NCI-H2196 treated with DMSO at 0.1 percent for 48 hours (cell line): ENCODE results near the gene TYK2.
A peak's percentile ranks its signal among the peaks of the same experiment; 100 is the strongest.
"Not testable (repeated sequence)": the region's sequence is repeated elsewhere in the genome, so short reads cannot be mapped to it uniquely, and the experiment has no call there.

Experiments used
- DNase-seq: peaks from one replicate; lab custom pipeline; 2025; ENCODE audit not compliant: unreplicated experiment; lab: John Stamatoyannopoulos, UW

Gene TYK2

DNA sequence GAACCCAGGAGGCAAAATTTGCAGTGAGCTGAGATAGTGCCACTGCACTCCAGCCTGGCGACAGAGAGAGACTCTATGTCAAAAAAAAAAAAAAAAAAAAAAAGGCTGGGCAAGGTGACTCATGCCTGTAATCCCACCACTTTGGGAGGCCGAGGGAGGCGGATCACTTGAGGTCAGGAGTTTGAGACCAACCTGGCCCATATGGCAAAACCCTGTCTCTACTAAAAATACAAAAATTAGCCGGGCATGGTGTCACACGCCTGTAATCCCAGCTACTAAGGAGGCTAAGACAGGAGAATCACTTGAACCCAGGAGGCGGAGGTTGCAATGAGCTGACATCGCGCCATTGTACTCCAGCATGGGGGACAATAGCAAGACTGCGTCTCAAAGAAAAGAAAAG lies 43.6 kb downstream of the TYK2 start:
- not testable (repeated sequence) for DNase-seq

DNA sequence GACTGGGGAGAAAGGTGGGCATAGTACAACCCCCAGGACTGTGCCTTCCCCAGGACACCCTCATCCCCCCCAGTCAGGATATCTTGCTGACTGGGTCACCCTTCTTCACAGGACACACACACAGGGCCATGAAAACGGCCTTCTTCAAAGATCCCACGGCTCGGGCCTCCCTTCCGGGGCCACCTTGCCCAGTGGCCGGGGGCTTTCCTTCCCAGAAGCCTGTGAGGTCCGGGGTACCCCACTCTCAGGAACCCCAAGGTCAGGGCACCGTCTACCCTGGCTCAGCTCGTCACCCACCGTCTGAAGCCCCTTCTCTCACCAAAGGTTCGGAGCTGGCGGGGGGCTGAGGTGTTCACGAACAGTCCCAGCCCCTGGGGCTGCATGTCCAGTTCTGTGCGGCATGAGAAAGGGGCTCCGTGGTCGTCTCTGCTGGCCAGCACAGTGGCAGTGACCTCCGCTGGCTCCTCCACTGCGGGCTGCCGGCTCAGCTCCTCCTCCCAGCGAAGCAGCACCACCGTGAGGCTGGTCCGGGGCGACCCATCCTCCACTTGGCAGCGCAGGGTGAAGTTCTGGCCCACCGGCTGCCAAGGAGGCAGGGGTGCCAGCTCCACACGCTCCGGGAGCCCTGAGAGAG lies 44.9 kb downstream of the TYK2 start:
- DNase-seq, result no peak

DNA sequence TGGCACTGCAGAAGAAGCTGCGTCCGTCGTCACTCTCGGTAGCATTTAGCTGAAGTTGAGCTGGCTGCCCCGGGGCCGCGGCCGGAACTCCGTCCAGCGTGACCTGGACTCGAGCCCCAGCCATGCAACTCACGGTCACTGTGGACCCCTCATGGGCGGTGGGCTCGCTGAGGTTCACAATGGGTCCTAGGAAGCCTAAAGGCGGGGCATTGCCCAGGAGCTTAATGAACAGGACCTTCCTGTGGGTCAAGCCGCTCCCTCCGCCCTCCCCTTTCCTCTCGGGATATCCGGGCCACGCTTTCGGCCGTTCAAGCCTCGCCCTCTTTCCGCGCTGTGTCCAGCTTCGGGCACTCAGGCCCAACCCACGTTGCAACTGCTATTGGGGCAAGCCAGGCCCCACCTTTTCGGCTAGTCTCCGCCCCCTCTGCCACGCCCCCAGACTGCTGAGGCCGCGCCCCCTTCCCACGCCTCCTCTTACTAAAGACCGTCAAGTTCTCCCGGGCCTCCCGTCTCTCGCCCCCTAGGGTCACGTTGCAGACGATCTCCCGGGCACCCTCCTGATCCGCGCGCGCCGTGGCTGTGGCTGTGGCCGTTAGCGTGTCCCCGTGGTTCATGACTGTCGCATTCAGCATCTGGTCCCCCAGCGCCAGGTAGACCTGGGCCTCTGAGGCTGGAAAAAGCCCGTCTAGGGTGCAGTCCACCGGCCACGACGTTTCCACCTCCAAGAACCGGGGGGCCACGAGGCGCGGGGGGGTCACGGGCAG lies 45.6 kb downstream of the TYK2 start:
- peak; percentile 85 for DNase-seq

DNA sequence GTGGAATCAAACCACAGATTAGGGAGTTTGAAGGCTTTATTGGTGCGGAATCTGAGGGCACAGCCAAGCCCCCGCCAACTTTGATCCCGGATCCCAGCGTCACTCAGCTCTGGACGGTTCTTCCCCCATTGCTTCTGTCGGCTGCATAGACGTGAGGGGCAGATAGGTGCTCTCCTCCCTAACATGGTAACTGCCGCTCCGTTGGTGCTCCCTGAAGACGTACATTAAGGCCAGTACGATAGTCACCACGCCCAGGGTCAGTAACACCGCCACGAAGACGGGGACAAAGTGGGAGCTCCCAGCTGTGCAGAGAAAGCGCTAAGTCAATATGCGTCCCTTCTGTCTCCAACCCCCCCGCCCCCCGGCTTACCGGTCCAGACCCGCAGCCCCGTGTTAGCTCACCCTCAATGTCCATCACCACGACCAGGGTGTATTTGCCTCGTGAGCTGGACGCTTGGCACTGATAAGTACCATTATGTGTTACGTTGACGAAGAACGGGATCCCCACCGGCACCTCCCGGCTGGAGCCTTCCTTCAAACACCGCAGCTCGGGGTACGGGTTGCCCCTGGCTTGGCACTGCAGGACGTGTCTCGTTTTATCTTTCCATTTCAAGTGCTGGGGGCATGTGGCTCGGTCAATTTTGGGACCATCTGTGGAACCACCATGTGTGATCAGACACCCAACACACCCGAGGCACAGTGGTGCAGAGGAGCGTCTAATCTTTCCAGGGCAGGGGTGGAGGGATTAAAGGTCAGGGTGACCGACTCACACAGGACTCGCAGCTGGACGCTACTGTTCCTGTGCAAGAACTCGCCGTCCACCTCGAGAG lies 46.4 kb downstream of the TYK2 start:
- no peak for DNase-seq

DNA sequence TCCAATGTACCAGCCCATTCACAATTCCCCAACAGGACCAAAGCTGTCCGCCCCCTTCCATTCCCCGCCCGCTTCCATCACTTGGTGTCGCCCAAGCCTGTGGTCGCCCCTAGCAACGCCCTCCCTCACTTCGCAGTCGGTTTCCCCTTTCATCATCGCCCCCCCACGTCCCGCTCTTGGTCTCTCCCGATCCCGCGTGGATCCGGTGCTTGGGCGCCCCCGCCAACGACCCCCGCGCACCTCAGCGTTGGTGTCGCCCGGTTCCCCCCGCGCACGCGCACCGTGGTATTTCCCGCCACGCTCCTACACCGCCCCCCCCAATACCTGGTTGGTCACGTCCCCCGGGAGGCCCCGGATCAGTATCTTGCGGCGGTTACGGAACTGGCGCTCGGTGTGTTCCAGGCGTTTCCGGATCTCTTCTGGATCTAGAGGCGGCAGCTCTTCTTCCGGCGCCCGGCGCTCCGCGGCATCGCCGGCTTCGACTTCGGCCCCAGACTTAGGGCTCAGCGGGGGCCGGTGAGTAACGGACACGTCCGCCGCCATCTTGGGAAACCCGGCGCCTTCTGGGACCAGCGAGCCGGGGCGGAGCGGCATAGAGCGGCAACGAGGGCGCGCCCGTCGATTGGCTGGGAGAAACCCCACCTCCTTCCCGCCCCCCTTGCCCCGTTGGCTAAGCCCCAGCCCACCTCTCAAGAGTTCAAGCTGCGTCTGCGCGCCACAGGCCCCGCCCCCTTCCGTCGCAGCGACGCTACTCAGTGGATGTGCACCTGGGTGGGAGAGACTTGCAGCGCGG lies 47.2 kb downstream of the TYK2 start, which contains the start of gene RAVER1:
RAVER1 (minus strand) TSS at position 565 of the 793 bp plus-strand sequence; CDS start at position 543, 22 bp downstream.
- DNase-seq, result peak; percentile 91

DNA sequence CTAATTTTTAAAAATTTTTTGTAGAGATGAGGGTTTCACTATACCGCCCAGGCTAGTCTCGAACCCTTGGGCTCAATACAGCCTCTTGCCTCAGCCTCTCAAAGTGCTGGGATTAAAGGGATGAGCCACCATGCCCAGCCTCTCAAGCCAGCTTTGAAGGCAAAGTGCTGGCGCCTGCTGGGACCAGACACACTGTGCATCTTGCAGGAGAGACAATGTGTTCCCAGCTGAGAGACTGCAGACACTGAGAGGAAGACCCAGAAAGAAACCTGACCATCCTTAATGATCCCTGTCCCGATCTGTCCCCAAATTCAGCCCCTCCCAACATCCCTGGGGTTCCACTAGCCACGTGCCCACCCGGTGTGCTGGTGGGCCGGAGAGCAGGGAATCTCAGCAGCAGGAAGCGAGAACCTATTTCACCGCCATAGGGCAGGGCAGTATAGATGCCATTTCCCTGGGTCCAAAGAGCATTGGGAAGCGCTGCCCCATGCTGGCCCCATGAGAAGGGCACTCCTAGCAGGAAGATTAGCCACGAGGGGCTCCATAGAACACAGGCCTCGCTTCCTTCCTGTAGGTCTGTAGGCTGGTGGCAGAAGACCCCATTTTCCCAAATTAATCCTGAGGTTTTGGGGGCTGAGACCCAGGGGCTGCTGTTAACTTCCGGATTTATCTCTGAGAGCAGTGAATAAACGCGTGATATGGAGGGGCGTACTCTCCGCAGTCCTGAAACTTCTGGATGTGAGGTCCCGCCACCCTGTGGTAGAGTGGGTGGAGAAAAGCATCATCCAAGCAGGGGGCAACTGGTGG lies 48.0 kb downstream of the TYK2 start:
- DNase-seq, result no peak

DNA sequence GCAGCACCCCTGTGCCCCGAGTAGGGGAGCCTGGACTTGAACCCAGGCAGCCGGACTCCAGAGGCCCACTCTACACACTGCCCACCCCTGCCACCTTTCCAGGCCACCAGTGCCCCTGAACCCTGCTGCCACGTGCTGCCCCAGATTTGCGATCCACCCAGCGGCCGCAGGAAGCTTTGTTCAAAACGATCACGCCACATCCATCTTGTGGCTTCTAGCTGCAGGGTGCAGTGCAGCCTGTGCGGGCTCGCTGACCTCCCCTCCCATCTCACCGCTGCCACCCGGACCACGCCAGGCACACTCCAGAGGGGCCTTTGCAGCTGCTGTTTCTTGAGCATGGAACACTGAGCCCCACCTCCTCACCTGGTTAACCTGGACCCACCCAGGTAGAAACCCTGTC lies 50.8 kb downstream of the TYK2 start:
- no peak for DNase-seq

DNA sequence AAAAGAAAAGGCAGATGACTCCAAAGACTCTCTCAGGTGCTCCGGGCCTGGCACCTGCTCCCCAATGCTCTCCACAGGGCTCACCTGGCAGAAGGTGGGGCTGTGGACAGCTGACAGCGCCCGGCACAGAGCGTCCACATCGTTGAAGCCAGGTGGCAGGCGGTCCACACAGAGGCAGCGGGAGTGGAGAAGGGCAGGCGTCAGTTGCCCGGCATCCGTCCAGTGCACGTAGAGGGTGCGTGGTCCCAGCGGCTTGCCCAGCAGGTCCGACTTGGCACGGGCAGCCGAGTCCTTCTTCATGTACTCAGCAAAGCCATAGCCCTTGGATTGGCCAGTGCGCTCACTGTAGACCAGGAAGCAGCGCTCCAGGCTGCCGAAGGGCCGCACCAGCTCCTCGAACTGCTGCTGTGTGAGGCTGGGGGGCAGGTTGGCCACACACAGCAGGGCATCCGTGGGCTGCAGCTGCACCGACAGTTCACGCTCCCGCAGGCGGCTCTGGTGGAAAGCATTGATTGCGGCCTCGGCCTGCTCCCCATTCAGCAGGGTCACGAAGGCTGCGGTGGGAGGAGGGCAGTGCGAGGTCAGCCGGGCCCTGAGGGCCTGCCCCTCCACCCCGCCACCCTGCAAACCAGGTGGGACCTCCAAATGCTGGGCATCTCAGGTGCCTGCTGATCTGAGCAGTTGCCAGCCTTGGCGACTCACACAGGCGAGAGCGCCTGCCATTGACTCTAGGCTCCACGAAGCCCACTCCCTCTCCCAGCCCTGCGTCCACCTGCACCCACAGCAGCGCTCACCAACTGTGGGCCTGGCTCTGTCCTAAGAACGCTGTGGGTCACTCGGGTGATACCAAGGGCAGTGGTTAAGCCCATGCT lies 51.6 kb downstream of the TYK2 start:
- DNase-seq, result no peak

DNA sequence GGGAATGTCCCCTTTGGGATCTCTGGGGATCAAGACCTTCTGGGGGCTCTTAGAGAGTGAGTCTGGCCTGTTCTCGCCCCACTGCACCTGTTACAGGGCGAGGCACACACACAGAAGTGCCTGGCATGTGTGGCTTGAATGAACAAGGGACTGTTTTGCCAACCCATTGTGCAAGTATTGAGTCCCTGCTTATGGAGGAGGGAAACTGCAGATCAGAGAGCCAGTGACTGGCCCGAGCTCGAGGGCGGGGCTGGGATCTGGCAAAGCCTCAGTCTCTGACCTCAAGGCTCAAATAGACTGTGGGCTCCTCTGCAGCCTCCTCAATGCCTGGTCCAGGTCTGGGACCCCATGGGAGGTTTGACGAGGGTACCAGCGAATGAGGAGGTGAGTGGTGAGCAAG lies 52.6 kb downstream of the TYK2 start:
- DNase-seq, result no peak

DNA sequence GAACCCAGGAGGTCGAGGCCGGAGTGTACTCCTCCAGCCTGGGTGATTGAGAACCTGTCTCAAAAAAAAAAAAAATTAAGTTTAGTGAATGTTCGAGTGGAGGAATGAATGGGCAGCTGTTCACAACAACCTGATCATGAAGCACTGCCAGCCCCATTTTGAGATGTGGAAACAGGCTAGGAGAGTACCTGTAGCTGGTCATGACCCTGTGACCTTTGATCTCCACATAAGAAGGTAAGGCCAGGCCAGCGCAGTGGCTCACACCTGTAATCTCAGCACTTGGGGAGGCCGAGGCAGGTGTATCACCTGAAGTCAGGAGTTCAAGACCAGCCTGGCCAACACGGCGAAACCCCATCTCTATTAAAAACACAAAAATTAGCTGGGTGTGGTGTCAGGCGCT lies 54.6 kb downstream of the TYK2 start:
- no peak for DNase-seq

DNA sequence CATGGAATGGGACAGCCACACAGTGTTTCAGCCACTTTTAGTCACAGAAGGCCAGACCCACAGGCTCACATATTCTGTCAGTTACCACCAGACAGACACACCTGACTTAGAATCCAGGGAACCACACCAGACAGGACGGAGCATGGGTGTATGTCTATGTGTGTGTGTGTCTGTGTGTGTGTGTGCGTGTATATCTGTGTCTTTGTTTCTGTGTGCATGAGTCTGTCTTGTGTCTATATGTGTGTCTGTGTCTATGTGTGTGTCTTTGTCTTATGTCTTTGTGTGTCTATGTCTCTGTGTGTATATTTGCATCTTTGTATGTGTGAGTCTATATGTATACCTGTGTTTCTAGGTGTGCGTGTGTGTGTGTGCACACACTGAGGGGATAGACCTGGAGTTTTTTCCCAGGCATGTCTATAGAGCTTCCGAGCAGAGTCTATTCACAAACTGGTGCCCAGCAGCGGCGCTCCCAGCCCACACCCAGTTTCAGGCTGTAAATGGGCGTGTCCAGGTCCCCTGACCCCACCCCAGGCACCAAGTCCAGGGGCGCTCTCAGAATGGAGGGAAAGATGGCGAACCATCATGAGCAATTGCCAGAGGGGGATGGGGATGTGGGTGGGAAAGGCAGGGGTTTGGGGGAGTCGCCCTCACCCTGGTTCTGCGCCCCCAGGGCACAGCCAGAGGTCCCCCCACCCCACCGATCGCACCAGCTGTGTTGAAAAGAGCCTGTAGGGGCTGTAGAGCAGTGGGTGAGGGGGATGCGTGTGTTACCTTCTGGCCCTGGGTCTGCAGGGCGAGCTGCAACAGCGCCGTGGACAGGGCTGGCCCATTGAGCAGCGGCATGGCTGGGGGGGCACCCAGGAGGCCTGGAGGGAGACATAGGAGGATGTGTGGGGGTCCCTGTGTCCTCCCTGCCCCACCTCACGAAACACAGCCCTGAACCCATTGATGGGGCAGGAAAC lies 58.2 kb downstream of the TYK2 start:
- no peak for DNase-seq

DNA sequence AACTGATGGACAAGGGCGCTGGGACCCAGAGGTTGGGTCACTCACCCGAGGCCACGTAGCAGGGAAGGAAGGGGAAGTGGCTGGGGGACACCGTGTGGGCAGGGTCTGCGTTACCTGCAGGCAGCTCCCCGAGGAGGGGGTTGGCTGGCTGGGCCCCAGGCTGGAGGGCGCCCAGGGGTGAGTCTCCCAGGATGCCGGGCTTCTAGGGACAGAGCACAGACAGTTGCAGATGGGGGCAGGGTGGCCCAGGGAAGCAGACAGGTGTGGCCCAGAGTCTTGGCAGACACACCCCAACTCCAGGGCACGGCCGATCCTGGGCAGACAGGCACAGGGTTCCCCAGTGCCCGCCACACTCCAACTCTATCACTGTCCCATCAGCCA lies 59.0 kb downstream of the TYK2 start:
- no peak for DNase-seq

DNA sequence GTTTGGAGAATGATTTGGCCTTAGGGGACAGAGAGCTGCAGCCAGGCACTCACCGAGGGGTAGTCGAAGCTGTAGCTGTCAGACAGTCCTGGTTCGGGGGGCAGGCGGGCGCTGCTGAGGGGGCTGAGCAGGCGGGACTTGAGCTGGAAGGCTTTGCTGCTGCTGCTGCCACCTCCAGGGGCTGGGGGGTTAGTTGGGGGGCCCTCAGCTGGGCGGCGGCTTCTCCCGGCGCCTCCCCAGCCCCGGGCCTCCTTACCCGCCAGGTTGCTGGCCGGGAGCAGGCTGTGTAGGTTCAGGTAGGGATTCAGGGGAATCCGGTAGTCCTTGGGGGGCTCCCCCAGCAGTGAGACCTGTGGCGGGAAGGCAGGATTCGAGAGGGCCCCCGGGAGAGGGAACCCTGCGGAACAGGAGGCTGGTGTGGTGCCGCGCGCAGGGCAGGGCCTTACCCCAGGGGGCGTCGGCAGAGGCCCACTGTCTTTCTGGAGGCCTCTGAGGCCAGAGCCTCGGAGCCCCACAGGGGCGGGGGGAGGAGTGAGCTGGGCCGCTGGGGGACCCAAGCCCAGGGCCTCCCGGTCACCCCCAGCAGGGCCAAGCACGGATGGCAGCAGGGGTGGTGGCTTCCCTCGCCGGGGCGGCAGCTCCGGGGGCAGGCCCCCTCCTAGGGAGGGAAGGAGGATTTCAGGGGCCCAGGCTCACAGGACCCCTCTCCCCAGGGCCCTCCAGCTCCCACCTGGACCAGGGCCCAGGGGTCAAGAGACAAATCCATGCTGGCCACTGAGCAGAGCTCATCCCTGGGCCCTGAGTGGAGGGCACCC lies 59.6 kb downstream of the TYK2 start:
- no peak for DNase-seq

DNA sequence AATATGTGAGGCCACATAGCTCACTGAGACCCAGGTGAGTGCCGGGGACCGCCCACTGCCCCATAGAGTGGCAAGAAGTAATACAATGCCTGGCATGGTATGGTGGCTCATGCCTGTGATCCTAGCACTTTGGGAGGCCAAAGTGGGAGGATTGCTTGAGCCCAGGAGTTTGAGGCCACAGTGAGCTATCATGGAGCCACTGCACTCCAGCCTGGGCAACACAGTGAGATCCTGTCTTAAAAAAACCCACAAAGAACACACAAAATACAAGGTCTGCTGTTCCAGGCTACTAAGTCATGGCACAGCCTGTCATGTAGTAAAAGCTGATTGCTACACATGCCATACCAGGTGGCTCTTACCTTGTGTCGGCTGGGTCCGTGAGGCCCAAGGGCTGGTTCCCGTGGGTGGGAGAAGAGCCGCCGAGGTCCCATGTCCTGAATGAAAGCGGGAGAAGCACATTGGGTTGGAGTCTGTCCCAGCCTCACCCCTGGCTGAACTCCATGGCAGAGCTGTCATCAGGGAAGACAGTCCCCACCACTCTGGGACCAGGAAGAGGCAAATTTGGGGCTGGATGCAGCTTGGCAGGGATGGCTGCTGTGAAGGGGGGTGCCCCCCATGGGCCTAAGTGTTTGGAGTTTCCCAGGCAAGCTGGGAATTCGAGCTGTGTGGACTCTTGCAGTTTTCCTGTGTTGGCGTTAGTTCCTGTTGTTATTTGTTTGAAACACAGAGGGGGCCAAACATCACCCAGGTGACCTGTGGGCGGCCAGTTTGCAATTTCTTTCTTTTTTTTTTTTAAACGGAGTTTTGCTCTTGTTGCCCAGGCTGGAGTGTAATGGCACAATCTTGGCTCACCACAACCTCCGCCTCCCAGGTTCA lies 61.3 kb downstream of the TYK2 start:
- no peak for DNase-seq

DNA sequence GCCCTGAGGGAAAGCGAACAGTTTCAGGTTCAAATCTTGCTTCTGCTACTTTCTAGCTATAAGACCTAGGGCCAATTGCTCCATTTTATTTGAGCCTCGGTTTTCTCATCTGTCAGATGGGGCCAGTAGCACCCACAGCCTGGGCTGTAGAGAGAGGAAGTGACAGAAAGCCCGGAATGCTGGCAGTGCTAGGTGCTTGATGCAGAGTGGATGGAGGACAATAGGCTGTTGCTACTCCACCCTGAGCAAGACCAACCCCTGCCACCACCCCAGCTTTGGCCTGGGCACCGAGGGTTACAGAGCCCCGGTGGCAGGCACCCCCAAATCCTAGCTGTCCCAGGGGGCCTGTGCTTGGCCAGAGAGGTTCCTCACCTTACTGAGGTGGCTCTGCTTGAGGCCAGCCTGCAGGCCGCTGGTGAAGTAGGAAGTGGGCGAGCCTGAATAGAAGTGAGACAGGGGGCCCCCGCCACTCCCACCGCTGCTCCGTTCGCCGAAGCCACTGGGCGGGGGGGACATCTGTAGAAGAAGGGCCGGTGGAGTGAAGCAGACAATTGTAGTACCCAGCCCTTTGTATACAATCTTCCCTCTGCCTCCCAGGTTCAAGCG lies 62.4 kb downstream of the TYK2 start:
- DNase-seq, result no peak
